A673 (cell line): ENCODE data around the gene TLE2.

ENCODE experiments used
- EZH2 ChIP-seq: fragments of 200-600 bp; sonication (generic); IDR thresholded peaks from 2 replicates; pipeline ENCODE4 v1.6.1; 2017; ENCODE audit warnings: borderline replicate concordance, low read depth, mild to moderate bottlenecking, mixed read lengths, antibody characterized with exemption, low read length; ENCODE audit not compliant: poor library complexity, severe bottlenecking
- TF ChIP-seq, protein P1 (sequence below): fragments of 300-800, 200-600 bp; sonication (generic); conservative IDR thresholded peaks from 2 replicates; pipeline ENCODE4 v1.5.1; 2017; ENCODE audit warnings: low read depth, mild to moderate bottlenecking, antibody characterized with exemption, low read length, moderate library complexity, mixed read lengths

DNA sequence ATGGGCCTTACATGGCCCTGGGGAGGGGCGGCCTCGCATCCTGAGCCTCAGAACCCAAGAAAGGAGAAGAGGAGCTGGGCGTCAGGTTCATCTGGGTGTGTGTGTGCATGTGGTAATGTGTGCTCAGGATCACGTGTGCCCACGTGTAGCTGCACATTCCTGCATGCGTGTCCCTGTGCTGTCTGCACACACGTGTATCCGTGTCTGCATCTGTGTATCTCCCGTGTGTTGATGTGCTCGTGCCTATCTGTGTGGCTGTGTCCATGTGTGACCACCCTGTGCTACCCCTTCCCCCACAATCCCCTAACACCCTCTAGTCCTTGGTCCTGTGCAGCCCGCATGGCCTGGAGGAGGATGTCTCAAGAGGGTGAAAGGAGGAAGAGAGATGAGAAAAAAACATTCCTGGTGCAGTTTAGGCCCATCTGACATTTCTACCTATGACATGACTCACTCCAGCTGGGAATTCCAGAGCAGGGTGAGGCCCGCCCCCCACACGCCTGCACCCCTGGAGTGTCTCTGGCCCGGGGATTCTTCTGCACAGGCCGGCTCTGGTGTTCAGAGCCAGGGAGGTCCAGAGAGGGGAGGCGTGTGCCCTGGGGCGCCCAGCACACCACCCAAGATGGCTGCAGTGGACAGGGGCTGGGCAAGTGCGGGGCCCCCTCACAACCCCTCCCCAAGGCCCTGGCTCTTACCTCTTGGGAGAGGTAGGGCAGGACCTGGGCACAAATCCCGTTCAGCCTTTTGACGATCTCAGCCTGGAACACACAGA is 26.1 kb upstream of the TLE2 start:
- no peak for TF ChIP-seq EZH2
- TF ChIP-seq, protein P1, sequence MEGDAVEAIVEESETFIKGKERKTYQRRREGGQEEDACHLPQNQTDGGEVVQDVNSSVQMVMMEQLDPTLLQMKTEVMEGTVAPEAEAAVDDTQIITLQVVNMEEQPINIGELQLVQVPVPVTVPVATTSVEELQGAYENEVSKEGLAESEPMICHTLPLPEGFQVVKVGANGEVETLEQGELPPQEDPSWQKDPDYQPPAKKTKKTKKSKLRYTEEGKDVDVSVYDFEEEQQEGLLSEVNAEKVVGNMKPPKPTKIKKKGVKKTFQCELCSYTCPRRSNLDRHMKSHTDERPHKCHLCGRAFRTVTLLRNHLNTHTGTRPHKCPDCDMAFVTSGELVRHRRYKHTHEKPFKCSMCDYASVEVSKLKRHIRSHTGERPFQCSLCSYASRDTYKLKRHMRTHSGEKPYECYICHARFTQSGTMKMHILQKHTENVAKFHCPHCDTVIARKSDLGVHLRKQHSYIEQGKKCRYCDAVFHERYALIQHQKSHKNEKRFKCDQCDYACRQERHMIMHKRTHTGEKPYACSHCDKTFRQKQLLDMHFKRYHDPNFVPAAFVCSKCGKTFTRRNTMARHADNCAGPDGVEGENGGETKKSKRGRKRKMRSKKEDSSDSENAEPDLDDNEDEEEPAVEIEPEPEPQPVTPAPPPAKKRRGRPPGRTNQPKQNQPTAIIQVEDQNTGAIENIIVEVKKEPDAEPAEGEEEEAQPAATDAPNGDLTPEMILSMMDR, result no peak
